SJSA1 (cell line): ENCODE measurements around the gene TMEM191B. TPM values are rescaled to one million over a fixed set of nuclear protein-coding genes. Genes with fewer than 3 reads are reported as not detected.
"Not testable (repeated sequence)": the region's sequence is repeated elsewhere in the genome, so short reads cannot be mapped to it uniquely, and the experiment has no call there.

Experiments
- DNase-seq, 2 experiments: peaks; one replicate each; pipeline ENCODE4 v3.0.0-alpha.2; 2015 to 2020; ENCODE audit warnings: low spot score in 2 of 2, low read depth in 1 of 2
- H3K27ac ChIP-seq: fragments of 250-450 bp; sonication (Bioruptor Pico); 2 replicates; pipeline ENCODE4 v1.5.1; 2020; ENCODE audit warnings: mild to moderate bottlenecking, moderate library complexity
- H3K27me3 ChIP-seq: fragments of 250-450 bp; sonication (Bioruptor Pico); replicated peaks from 2 replicates; pipeline ENCODE4 v1.5.1; 2020; ENCODE audit warnings: mild to moderate bottlenecking, moderate library complexity
- H3K36me3 ChIP-seq: fragments of 250-450 bp; sonication (Bioruptor Pico); 2 replicates; pipeline ENCODE4 v1.5.1; 2020; ENCODE audit warnings: mild to moderate bottlenecking
- H3K4me1 ChIP-seq: fragments of 250-450 bp; sonication (Bioruptor Pico); replicated peaks from 2 replicates; pipeline ENCODE4 v1.6.1; 2021; ENCODE audit warnings: mild to moderate bottlenecking
- H3K4me3 ChIP-seq: fragments of 250-450 bp; sonication (Bioruptor Pico); 2 replicates; pipeline ENCODE4 v1.5.1; 2020; ENCODE audit warnings: mild to moderate bottlenecking
- H3K9me3 ChIP-seq: fragments of 250-450 bp; sonication (Bioruptor Pico); replicated peaks from 2 replicates; pipeline ENCODE4 v1.5.1; 2020; ENCODE audit warnings: mild to moderate bottlenecking
- total RNA-seq: library from RNA; depleted of rRNA; stranded (reverse); fragments of >200 nt; shearing (Covaris generic); gene quantifications from 2 replicates; pipeline ENCODE4 v1.2.3, GENCODE V29; 2014

The TMEM191B gene
- total RNA-seq, 1 experiment from 2014 or later = 1.1 TPM

GRCh38 chr22:18544615-18545014, 17.0 kb downstream of the TMEM191B start:
- H3K4me1 ChIP-seq, H3K9me3 ChIP-seq, DNase-seq, H3K27me3 ChIP-seq, H3K4me3 ChIP-seq, H3K27ac ChIP-seq, H3K36me3 ChIP-seq: not testable (repeated sequence)

GRCh38 chr22:18549458-18550179, 22.0 kb downstream of the TMEM191B start:
- not testable (repeated sequence) for H3K27ac ChIP-seq, H3K27me3 ChIP-seq, H3K9me3 ChIP-seq, H3K4me3 ChIP-seq, H3K4me1 ChIP-seq, H3K36me3 ChIP-seq, DNase-seq

- not testable (repeated sequence) for H3K27ac ChIP-seq, H3K4me3 ChIP-seq, H3K4me1 ChIP-seq, H3K36me3 ChIP-seq, H3K9me3 ChIP-seq, DNase-seq, H3K27me3 ChIP-seq
Measured at GRCh38 chr22:18551046-18551445, 23.4 kb downstream of the TMEM191B start.

- not testable (repeated sequence) for H3K27me3 ChIP-seq, H3K9me3 ChIP-seq, DNase-seq, H3K4me3 ChIP-seq, H3K27ac ChIP-seq, H3K36me3 ChIP-seq, H3K4me1 ChIP-seq
Measured at GRCh38 chr22:18552839-18553597, 25.4 kb downstream of the TMEM191B start.

GRCh38 chr22:18554280-18555256, 27.0 kb downstream of the TMEM191B start:
- not testable (repeated sequence) for H3K4me3 ChIP-seq, H3K4me1 ChIP-seq, H3K27ac ChIP-seq, H3K9me3 ChIP-seq, DNase-seq, H3K36me3 ChIP-seq, H3K27me3 ChIP-seq

- H3K27me3 ChIP-seq, H3K36me3 ChIP-seq, H3K4me3 ChIP-seq, H3K4me1 ChIP-seq, H3K27ac ChIP-seq, H3K9me3 ChIP-seq, DNase-seq: not testable (repeated sequence)
Measured at GRCh38 chr22:18558516-18558915, 30.9 kb downstream of the TMEM191B start.

GRCh38 chr22:18558939-18559338, 31.3 kb downstream of the TMEM191B start:
- not testable (repeated sequence) for H3K36me3 ChIP-seq, H3K9me3 ChIP-seq, H3K27ac ChIP-seq

GRCh38 chr22:18560099-18560974, 32.7 kb downstream of the TMEM191B start:
- not testable (repeated sequence) for H3K27me3 ChIP-seq, H3K4me1 ChIP-seq, H3K36me3 ChIP-seq, DNase-seq, H3K4me3 ChIP-seq, H3K27ac ChIP-seq, H3K9me3 ChIP-seq

More at GRCh38 chr22:18558939-18559338, 31.3 kb downstream of the TMEM191B start:
- DNase-seq, H3K4me3 ChIP-seq, H3K27me3 ChIP-seq, H3K4me1 ChIP-seq: not testable (repeated sequence)

GRCh38 chr22:18570509-18571246, 43.1 kb downstream of the TMEM191B start:
- H3K27me3 ChIP-seq, H3K9me3 ChIP-seq, H3K27ac ChIP-seq, H3K4me1 ChIP-seq, H3K4me3 ChIP-seq, H3K36me3 ChIP-seq, DNase-seq: not testable (repeated sequence)

GRCh38 chr22:18573483-18574164, 46.0 kb downstream of the TMEM191B start:
- H3K4me1 ChIP-seq, H3K4me3 ChIP-seq, DNase-seq: not testable (repeated sequence)

GRCh38 chr22:18574555-18574954, 47.0 kb downstream of the TMEM191B start:
- not testable (repeated sequence) for H3K27ac ChIP-seq, H3K9me3 ChIP-seq, H3K4me3 ChIP-seq, H3K4me1 ChIP-seq, H3K36me3 ChIP-seq, DNase-seq, H3K27me3 ChIP-seq

More at GRCh38 chr22:18573483-18574164, 46.0 kb downstream of the TMEM191B start:
- not testable (repeated sequence) for H3K27ac ChIP-seq, H3K9me3 ChIP-seq, H3K27me3 ChIP-seq, H3K36me3 ChIP-seq

- not testable (repeated sequence) for H3K9me3 ChIP-seq, H3K27me3 ChIP-seq, DNase-seq, H3K4me1 ChIP-seq, H3K36me3 ChIP-seq, H3K4me3 ChIP-seq, H3K27ac ChIP-seq
Measured at GRCh38 chr22:18575686-18576085, 48.1 kb downstream of the TMEM191B start.
